ENCODE data around the gene ART4.

The ART4 gene, protein sequence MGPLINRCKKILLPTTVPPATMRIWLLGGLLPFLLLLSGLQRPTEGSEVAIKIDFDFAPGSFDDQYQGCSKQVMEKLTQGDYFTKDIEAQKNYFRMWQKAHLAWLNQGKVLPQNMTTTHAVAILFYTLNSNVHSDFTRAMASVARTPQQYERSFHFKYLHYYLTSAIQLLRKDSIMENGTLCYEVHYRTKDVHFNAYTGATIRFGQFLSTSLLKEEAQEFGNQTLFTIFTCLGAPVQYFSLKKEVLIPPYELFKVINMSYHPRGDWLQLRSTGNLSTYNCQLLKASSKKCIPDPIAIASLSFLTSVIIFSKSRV

DNA sequence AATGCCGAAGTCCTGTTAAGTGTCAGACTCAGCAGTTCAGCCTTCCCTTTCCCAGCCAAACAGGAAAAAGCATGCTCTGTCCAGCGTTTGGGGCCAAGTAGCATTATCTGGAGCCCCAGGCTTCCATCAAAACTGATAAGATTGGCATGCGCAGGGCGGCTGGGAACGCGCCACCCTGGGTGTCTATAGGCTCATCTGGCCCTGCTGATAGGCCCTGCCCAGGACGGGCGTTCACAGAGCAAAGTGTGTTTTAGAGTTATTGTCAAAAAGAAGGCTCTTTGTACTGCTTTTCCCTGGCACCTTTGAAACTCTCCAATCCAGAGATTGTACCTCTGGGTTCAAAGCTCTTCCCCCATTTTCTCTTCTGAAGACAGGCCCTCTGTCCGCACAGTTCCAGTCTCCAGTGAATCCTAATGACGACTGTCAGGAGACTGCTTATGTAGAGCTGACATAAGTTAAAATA lies at the start of gene ART4:
TSS of gene ART4 (minus strand) at position 102 of the 463 bp plus-strand sequence. CDS start 413 bp downstream, outside the sequence.
- H3K4me3 ChIP-seq (ENCODE audit: low read depth, low read length): no peak within 1 kb of the TSS
- ChIA-PET CTCF (interaction anchor here (1.3 to 12.7 kb wide), 5 partner anchors 15 to 378 kb away, joined by 3 to 179 read pairs (median 4); partner anchors contain the start of gene RERG), POLR2A (no interaction called here)
- DNase-seq (ENCODE audit: low read depth, low spot score): no peak
- TF ChIP-seq, protein P1, sequence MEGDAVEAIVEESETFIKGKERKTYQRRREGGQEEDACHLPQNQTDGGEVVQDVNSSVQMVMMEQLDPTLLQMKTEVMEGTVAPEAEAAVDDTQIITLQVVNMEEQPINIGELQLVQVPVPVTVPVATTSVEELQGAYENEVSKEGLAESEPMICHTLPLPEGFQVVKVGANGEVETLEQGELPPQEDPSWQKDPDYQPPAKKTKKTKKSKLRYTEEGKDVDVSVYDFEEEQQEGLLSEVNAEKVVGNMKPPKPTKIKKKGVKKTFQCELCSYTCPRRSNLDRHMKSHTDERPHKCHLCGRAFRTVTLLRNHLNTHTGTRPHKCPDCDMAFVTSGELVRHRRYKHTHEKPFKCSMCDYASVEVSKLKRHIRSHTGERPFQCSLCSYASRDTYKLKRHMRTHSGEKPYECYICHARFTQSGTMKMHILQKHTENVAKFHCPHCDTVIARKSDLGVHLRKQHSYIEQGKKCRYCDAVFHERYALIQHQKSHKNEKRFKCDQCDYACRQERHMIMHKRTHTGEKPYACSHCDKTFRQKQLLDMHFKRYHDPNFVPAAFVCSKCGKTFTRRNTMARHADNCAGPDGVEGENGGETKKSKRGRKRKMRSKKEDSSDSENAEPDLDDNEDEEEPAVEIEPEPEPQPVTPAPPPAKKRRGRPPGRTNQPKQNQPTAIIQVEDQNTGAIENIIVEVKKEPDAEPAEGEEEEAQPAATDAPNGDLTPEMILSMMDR (IDR thresholded peaks at IDR 0.05; ENCODE audit: insufficient read depth, low read length, missing control alignments): no peak

DNA sequence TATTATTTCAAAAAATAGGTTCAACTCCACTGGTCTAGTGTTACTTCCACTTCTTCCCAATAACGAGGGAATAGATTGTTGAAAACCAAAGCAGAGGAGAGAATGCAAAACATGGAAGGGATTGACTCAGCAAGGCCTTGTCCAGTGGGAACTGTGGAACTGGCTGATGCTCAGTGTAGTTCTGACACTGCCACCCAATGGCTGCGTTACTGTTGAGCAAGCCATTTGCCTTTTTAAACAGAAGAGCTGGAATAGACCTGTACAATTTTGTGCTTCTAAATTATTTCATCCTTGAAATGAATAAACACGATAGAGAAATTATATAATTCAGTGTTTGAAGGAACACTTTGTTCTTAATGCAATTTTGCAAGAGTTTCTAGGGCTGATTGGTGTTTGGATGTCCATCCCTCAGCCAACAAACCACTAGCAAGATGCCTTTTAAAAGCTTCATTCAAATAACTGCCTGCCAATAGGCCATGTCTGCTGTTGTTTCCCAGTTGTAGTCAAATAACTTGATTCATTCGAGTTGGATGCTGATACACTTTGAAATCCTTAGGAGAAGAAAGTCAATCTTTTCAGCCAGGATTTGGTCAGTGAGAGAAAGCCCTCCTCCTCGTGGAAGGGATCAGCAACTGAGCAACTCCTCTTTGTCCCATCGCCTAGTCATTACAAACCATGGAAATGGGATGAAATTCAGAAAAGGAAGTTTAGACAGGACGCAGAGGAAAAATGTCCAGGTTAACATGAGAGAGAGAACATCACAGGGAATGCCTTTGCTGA lies 49.6 kb upstream of the ART4 start:
- no peak for DNase-seq (ENCODE audit: low read depth, low spot score)
- ChIA-PET CTCF (interaction anchor here (1.2 to 2.4 kb wide), 3 partner anchors 17 to 48 kb away, joined by 3 to 7 read pairs (median 4); no protein-coding TSS in a partner anchor), POLR2A (no interaction called here)
- H3K4me3 ChIP-seq (ENCODE audit: low read depth, low read length): no peak overlapping the region
- TF ChIP-seq, protein P1 (IDR thresholded peaks at IDR 0.05; ENCODE audit: insufficient read depth, low read length, missing control alignments): no peak

DNA sequence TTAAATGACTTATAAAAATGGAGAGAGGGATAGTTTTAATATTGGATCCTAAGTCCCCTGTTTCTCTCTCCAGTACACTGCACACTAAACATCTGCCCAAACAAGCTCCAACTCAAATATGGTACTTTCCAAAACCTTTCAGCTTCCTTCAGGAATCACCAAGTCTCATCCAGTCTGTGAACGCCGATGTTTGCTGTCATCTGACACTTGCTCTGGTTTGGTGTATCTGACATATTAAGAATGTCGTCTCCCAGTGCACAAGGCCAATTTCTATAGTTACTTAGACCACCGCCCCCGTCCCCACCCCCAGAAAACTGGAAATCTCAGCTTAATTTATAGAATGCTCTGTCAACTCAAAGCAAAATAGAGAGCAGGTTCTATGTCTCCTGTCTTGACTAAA lies 47.4 kb upstream of the ART4 start:
- CTCF ChIA-PET: interaction anchor here (0.8 to 1.6 kb wide), 4 partner anchors 14 to 101 kb away, joined by 3 to 7 read pairs (median 3); no protein-coding TSS in a partner anchor
- no peak for DNase-seq (ENCODE audit: low read depth, low spot score)
- TF ChIP-seq, protein P1 (IDR thresholded peaks at IDR 0.05; ENCODE audit: insufficient read depth, low read length, missing control alignments): no peak
- POLR2A ChIA-PET: no interaction called here
- H3K4me3 ChIP-seq (ENCODE audit: low read depth, low read length): no peak overlapping the region

DNA sequence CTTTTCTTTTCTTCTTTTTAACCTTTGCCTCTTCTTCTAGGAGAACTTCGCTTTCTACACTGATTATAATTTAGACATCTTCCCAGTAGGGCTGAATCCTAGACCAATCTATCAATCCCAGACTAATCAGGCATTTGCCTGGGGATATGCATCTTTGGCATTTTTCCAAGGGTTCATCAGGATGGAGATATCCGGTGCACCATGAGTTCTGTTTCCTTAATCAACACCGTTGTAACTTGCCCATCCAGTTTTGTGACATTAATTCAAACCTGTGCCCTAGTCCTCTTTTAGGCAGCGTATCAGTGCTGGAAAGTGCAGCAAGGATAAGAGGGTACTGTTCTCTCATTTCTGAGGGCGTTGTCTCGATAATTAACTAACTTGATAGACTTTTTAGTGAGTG lies 42.9 kb upstream of the ART4 start:
- DNase-seq (ENCODE audit: low read depth, low spot score): no peak
- POLR2A ChIA-PET: no interaction called here
- no peak overlapping the region for H3K4me3 ChIP-seq (ENCODE audit: low read depth, low read length)
- TF ChIP-seq, protein P1 (IDR thresholded peaks at IDR 0.05; ENCODE audit: insufficient read depth, low read length, missing control alignments): no peak
- CTCF ChIA-PET: interaction anchor here (1.1 to 1.4 kb wide), 2 partner anchors 10 to 39 kb away, joined by 3 read pairs; no protein-coding TSS in a partner anchor

DNA sequence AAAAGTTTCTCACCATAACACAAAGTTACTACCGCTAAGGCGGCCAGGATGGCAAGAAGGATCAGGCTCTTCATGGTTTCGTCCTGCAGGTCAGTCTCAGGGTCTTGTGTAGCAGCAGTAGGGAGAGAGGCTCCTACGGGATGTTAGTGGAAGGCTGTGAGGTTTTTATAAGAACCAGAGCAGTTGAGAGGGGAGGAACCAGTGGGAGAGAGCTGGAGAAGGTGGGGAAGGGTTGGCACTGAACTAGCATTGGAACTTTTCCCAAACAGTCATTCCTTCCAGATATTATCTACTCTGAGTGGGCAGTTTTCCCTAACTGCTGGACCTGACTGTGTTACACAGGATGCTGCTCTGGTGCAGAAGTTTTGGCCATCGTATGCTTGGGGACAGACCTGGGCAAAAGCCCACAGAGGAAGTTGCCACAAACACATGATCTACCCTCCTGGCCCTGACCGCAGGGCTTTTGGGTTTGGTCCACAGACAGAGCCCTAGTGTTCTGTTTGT lies 42.4 kb upstream of the ART4 start, which contains the start of gene MGP:
TSS of gene MGP (minus strand) at position 137 of the 504 bp plus-strand sequence. CDS start at position 74, 63 bp downstream.
- ChIA-PET CTCF (no interaction called here), POLR2A (no interaction called here)
- no peak for DNase-seq (ENCODE audit: low read depth, low spot score)
- TF ChIP-seq, protein P1 (IDR thresholded peaks at IDR 0.05; ENCODE audit: insufficient read depth, low read length, missing control alignments): no peak
- H3K4me3 ChIP-seq (ENCODE audit: low read depth, low read length): no peak within 1 kb of the TSS
